GM18519 (cell line): ENCODE measurements around the gene CTPS2.

ENCODE experiments used
- ATAC-seq: cut with Tn5 transposase; IDR thresholded peaks from one replicate; pipeline ENCODE4 v1.9.1; 2021; ENCODE audit warnings: mild to moderate bottlenecking, moderate library complexity; ENCODE audit not compliant: unreplicated experiment, low FRiP score

Gene CTPS2

GRCh38 chrX:16573781-16574180 lies 138.7 kb downstream of the CTPS2 start:
- ATAC-seq = no peak

DNA sequence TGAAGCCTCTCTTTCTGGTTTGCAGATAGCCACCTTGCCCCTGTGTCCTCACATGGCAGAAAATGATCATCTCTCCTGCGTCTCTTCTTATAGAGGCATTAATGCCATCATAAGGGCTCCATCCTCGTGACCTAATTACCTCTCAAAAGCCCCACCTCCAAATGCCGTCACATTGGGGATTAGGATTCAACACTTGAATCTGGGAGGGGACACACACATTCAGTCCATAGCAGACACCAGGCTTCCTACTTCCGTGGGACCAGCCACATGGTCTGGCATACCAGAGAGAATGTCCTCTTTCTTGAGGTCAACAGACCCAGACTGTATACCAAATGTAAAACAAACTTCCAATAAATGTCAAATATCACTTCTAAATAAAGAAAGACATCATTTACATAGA lies 144.8 kb downstream of the CTPS2 start:
- ATAC-seq = no peak

GRCh38 chrX:16566571-16566970 lies 145.9 kb downstream of the CTPS2 start:
- no peak for ATAC-seq

- no peak for ATAC-seq
These were observed 152.3 kb downstream of the CTPS2 start for GRCh38 chrX:16560173-16560572.

GRCh38 chrX:16559206-16559619 lies 153.3 kb downstream of the CTPS2 start:
- no peak for ATAC-seq

- no peak for ATAC-seq
These were observed 154.0 kb downstream of the CTPS2 start for GRCh38 chrX:16558489-16558888.

GRCh38 chrX:16552546-16552945 lies 159.9 kb downstream of the CTPS2 start:
- ATAC-seq = no peak

DNA sequence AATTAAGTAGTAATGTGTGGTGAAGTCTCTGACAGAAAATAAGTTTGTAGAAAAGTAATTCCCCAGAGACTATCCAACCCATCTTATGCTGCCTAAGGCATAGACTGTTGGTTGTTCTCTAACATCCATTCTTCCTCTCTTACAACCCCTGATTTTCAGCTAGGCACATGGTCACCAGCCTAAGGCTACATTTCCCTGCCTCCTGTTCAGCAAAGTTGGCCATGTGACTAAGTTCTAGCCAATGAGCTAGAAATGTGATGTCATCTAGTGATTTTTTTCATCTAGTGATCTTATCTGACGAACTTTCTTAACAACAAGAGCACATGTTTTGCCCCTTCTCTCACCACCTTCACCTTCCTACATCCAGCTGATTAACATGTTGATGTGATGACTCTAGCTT lies 164.8 kb downstream of the CTPS2 start:
- ATAC-seq = no peak

DNA sequence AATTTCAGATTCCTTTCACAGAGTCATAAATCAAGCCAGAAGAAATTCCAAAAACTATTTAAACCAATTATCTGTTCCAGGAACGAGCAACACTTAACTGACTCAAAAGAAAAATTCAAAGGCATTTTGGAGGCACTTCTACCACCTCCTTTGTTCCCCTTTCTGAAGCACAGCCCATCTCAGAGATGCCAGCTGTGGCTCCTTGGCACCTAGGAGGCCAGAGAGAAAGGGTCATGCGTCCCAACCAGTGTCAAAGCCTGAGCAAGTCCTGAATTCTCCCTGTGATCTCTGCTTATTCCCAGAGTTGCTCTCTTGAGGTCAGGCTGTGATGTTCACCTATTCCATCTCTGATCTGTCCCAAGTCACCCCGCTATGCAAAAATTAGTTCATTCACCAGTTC lies 167.5 kb downstream of the CTPS2 start:
- no peak for ATAC-seq
